OCI-LY1 (cell line): ENCODE measurements around the gene MED28.

Experiments used
- CTCF ChIP-seq: fragments of 200-600 bp; sonication (generic), shearing (Covaris generic); IDR thresholded peaks from 2 replicates; pipeline ENCODE4 v1.5.1; 2017; ENCODE audit warnings: mild to moderate bottlenecking, antibody characterized with exemption, low read length, moderate library complexity, mixed read lengths
- EZH2 ChIP-seq: fragments of 200-600 bp; sonication (generic), shearing (Covaris generic); IDR thresholded peaks from 2 replicates; pipeline ENCODE4 v1.8.0; 2017; ENCODE audit warnings: borderline replicate concordance, mixed run types, mild to moderate bottlenecking, antibody characterized with exemption, low read length, moderate library complexity, mixed read lengths

- TF ChIP-seq EZH2 (no peak), CTCF (no peak)
These were observed 25.1 kb upstream of the MED28 start for GRCh38 chr4:17589355-17589754.
